GM10266 (cell line): Measurements from ENCODE around the gene EIF3I.

Experiments used
- DNase-seq: peaks from one replicate; pipeline ENCODE4 v3.0.0; 2012; ENCODE audit errors: extremely low spot score
- TF ChIP-seq, protein P1 (sequence below): IDR thresholded peaks from 2 replicates; pipeline ENCODE4 v1.5.1; 2012; ENCODE audit warnings: mild to moderate bottlenecking, low read depth; ENCODE audit not compliant: control insufficient read depth, insufficient read depth; ENCODE audit errors: missing control alignments

Gene EIF3I

DNA sequence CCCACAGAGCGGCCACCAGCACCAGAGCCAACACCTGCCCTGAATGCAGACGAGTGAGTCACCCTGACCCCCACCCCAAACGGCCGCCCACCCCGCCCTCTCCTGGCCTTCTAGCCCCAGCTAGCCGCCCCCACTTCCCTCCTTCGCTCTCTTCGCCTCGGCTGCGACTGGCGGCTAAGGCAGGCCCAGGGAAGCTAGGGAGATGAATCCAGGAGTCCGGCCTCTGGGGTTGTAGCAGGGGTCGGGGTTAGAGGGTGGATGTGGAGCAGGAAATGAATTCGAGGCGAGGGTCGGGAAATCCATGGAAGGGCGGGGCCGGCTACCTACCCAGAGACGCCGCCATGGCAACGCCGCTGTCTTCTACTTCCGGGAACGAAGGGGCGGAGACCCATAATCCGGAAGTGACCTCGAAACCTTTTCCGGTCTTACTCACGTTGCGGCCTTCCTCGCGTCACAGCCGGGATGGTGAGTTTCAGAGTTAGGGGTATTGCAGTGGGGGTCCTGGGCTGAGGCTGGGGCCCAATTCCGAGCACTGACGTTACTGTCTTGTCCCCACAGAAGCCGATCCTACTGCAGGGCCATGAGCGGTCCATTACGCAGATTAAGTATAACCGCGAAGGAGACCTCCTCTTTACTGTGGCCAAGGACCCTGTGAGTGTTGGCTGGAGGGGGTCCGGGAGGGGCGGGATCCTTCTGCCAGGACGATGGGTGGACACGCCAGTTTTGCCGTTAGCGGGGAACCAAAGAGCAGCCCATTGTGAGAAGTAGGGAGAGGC lies at the start of gene EIF3I, which contains the start of gene TMEM234:
Gene EIF3I, plus strand, starts transcription at position 428 of the 776 bp plus-strand sequence. Its CDS starts 35 bp downstream, at position 463.
Gene TMEM234, minus strand, starts transcription at position 374 of the 776 bp plus-strand sequence. Its CDS starts 31 bp downstream, at position 343.
- peak; percentile 92 for DNase-seq
- TF ChIP-seq, protein P1, sequence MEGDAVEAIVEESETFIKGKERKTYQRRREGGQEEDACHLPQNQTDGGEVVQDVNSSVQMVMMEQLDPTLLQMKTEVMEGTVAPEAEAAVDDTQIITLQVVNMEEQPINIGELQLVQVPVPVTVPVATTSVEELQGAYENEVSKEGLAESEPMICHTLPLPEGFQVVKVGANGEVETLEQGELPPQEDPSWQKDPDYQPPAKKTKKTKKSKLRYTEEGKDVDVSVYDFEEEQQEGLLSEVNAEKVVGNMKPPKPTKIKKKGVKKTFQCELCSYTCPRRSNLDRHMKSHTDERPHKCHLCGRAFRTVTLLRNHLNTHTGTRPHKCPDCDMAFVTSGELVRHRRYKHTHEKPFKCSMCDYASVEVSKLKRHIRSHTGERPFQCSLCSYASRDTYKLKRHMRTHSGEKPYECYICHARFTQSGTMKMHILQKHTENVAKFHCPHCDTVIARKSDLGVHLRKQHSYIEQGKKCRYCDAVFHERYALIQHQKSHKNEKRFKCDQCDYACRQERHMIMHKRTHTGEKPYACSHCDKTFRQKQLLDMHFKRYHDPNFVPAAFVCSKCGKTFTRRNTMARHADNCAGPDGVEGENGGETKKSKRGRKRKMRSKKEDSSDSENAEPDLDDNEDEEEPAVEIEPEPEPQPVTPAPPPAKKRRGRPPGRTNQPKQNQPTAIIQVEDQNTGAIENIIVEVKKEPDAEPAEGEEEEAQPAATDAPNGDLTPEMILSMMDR = no peak

DNA sequence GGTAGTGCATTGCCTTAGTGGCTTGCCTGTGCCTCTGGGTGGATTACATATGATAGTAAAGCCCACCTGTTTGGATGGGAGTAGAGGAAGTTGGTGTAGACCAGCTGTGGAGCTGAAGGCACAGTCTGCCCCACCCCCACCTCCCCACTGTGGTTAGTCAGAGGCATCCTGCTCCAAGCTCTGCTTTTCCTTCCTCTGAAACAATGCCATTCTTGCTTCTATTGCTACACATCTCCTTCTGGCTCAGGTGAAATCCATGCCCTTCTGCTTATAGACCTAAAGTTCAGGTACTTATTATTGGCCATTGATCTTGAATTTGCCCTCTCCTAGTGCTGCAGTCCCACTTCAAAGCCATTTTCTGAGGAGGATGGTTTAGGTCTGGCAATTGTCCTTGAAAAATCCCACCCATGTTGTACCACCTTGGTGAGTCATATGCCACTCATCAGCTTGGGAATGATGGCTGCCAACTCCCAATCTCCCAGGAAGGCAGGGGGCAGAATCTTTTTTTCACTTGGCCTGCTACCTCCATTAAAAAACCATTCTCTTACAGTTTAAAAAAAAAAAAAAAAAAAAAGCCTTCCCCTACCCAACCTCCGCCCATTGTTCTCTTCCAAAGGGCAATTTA lies 49.5 kb upstream of the EIF3I start:
- no peak for DNase-seq
- TF ChIP-seq, protein P1 = no peak

DNA sequence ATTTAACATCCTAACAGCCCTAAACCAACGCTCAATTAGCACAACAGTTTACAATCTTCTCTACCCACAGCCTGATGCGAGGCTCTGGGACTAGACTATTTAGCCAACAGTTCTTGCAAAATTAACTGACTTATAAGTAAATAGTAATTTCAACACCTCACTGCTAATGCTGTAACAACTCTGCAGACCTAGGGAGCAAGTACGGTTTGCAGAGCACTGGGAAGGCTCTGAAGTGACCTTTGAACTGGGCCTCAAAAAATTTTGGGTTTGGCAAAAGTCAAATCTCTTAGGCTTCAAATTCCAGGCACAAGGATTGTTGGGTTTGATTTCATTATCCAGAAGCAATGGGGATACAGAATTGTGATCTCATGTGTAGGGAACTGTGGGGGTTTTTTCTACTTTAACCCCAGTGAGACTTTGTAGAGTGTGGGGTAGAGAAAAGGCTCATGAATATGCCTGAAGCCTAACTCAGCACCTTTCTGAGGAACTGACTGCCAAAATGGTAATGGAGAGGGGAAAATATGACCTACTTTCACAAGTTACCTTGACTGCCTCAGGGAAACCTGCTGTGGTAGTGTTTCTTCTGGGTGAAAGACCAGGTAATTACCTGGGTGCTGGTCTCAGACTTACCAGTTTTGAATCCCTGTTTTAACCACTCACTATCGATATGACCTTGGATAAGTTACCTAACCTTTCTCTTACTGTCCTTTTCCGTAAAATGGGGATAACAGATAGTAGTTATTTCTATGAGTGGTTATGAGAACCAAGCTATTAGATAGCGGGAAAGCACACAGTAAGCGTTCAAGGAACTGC lies 43.6 kb upstream of the EIF3I start:
- TF ChIP-seq, protein P1 = no peak
- DNase-seq = no peak

DNA sequence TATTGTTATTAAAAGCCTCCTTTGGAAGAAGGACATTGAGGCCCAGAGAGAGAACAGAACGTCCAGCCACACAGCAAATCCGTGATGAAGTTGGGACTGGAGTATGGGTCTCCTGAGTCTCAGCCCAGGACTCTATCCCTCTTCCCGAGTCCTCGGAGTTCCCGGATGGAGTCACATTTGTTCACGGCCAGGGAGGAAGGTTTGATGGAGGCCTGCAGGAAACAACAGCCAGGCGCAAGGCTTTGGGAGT lies 43.1 kb upstream of the EIF3I start:
- TF ChIP-seq, protein P1 = no peak
- no peak for DNase-seq

DNA sequence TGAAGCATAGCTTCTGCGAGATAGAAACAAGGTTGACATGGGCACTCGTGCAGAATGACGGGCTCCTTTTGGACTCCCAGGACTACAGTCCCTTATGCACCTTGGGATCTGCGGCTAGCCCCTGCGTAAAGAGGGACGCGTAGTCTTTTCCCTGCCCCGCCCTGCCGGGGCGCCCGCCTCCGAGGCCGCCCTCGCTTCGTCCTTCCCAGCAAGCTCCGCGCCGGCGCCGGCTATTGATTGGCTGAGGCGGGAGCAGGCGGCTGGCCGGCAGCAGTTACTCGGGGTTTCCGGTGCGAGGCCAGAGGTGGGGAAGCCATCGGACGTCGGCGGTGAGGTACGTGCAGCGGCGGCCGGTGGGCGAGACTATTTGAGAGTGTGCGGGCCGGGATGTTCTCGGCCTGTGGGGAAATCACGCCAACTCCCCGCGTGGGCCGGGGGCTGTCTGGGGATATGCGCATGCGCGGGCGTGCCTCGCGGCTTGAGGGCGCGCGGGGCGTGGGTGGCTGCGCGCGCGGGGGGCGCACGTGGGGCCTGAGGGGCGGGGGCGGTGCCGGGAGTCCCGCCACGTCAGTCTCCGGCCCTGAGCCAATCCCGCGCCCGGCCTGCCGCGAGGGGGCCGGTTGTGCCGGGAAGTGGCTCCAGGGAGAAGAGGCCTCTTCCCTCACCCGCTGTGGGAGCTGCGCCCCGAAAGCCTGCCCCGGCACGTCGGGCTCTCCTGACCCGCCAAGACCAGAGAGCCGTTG lies 42.6 kb upstream of the EIF3I start, which contains the start of gene TXLNA:
Gene TXLNA, plus strand, starts transcription at position 233 of the 743 bp plus-strand sequence. CDS start 671 bp downstream, outside the sequence.
- TF ChIP-seq, protein P1 = no peak
- peak; percentile 97 for DNase-seq

DNA sequence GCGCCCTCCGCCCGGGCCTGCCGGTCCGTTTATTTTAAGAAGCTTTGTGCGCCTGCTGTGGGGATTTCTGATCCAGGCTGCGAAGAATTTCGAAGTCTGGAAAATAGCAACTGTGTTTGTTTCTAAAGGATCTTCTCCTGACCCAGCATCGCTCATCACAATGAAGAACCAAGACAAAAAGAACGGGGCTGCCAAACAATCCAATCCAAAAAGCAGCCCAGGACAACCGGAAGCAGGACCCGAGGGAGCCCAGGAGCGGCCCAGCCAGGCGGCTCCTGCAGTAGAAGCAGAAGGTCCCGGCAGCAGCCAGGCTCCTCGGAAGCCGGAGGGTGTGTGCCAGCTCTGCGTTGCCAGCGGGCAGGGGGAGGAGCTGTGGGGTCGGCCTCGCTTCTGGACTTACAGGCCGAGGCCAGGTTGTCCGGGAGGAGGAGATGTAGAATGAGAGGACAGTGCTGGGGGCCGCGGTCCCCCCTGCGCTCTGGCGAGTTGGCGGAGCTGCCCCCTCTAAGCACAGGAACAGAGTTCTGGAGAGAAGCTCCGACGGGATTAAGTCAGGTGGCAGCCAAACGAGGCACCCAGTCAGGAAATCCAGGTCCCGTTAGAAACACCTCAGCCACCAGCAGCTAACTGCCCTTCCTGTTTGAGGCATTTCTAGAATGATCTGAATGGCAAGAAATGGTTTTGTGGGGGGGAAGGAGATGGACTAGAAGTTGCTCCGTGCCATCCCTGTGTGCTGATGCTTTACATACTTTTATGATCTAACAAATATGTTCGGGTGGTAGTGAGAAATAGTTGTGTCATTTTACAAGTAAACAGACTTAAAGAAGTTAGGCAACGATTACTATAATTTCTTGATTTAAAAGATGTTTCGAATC lies 41.8 kb upstream of the EIF3I start:
- TF ChIP-seq, protein P1 = no peak
- DNase-seq = peak; percentile 41
